Naive B cell (primary cell): ENCODE measurements around the gene CDK11B. TPM values are rescaled to one million over a fixed set of nuclear protein-coding genes. Genes with fewer than 3 reads are reported as not detected.

Experiments used
- ATAC-seq, 2 donors: fragments of 150-1000 bp; cut with Tn5 transposase; 2 replicates each; pipeline ENCODE4 v1.10.0; 2021; ENCODE audit warnings: low read depth in 2 of 2, mild to moderate bottlenecking in 2 of 2, moderate library complexity in 2 of 2
- DNase-seq: peaks from one replicate; pipeline ENCODE4 v3.0.0; 2022
- H3K27ac Mint-ChIP-seq, 6 donors: one replicate each; pipeline ENCODE4 v1.8.0; 2020 to 2022; ENCODE audit warnings: mild to moderate bottlenecking in 6 of 6, mixed read lengths in 6 of 6, moderate library complexity in 5 of 6, inconsistent platforms in 2 of 6
- H3K27me3 Mint-ChIP-seq, 3 donors: one replicate each; pipeline ENCODE4 v1.8.0; 2021 to 2022; ENCODE audit warnings: mixed read lengths in 3 of 3, mild to moderate bottlenecking in 1 of 3
- H3K36me3 Mint-ChIP-seq, 2 donors: one replicate each; pipeline ENCODE4 v1.8.0; 2020 to 2022; ENCODE audit warnings: mixed read lengths in 2 of 2, inconsistent platforms in 1 of 2, mild to moderate bottlenecking in 1 of 2
- H3K4me1 Mint-ChIP-seq, 3 donors: one replicate each; pipeline ENCODE4 v1.8.0; 2020 to 2022; ENCODE audit warnings: mixed read lengths in 3 of 3, inconsistent platforms in 1 of 3, mild to moderate bottlenecking in 1 of 3, moderate library complexity in 1 of 3
- H3K4me3 Mint-ChIP-seq, 8 donors: one replicate each; pipeline ENCODE4 v1.8.0; 2020 to 2022; ENCODE audit warnings: mild to moderate bottlenecking in 8 of 8, mixed read lengths in 8 of 8, moderate library complexity in 8 of 8, inconsistent platforms in 2 of 8
- H3K9me3 Mint-ChIP-seq, 7 donors: one replicate each; pipeline ENCODE4 v1.8.0; 2020 to 2022; ENCODE audit warnings: mixed read lengths in 7 of 7, mild to moderate bottlenecking in 5 of 7, inconsistent platforms in 2 of 7, moderate library complexity in 1 of 7
- polyA plus RNA-seq, 6 donors: library from polyadenylated mRNA; unstranded; fragments of 300-500 nt; fragmentation: Illumina TruSeq; gene quantifications; one replicate each; pipeline ENCODE4 v1.2.3, GENCODE V29; 2021; ENCODE audit warnings: low read depth in 6 of 6

The CDK11B gene
- polyA plus RNA-seq, 6 donors from 2014 or later, result 2.2 to 17.5 (median 8.4) TPM

DNA sequence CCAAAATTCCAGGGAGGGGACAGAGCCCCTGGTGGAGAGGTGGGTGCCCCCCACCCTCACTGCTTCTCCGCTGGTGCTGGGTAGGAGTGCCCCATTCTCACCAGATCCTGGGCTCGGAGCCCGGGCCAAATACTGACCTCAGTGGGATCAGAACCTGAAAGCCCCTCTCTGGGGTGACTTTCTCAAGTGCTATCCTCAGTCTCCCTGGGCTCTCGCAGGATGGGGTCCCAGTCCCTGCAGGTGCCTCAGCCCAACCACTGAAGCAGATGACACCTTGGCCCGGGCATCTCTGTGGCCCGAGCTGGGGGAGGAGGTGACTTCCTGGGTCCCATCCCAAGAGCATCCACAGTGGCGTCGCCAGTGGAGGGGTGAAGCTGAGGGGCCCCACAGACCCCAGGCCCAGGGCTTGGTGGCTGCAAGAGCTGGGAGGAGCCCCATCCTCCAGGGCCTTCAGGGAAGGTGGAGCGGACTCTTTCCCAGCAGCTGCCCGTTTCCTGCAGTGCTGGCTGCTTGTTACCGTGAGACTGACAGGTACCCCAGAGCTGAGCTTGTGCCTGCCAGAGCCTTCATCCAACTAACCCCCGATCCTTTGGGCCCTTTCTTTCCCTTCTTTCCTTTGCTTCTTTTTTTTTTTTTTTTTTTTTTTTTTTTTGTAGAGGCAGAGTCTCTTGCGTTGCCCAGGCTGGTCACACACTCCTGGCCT, 55.0 kb downstream of the CDK11B start:
- H3K4me3 Mint-ChIP-seq, result peak overlapping the region in 2 of 8 donors; percentile 32 to 36

DNA sequence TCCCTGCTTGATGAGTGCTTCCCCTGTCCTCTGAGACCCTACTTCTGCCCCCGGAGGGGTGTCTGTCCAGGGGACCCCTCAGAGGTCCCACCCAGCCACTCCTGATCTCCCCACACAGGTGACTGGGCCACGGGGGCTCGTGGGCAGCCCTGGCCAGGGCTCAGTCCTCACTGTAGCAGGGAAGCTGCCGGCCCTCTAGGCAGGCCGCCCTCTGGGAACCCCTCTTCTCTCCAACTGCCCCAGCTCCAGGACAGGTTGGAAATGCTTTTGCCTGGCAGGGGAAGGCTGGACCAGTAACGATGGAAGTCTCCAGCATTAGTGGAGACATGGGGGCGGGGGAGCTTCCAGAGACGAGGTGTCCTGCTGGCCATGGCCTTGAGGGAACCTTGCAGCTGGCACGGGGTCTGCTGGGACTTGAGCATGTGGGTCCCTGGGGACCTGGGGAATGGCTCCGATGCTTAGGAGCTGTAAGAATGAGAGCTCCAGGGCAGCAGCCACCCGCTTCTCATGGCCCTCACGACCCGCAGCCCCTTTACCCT, 55.8 kb downstream of the CDK11B start:
- Mint-ChIP-seq H3K27ac (peak overlapping the region in 2 of 6 donors; percentile 42 to 49), H3K9me3 (no peaks in the 10 kb centered on the region), H3K27me3 (peaks cover 4 to 13% (median 5%) of the 10 kb centered on the region in 3 donors), H3K4me3 (peak overlapping the region in 3 of 8 donors; percentile 8 to 67 (median 59)), H3K4me1 (peaks cover 30 to 32% (median 31%) of the 10 kb centered on the region in 3 donors), H3K36me3 (no peaks in the 10 kb centered on the region)
- no peak for ATAC-seq
- DNase-seq, result no peak

More for the DNA sequence above, 55.0 kb downstream of the CDK11B start:
- ATAC-seq (no peak), DNase-seq (no peak)
- Mint-ChIP-seq H3K36me3 (no peaks in the 10 kb centered on the region), H3K27ac (peak overlapping the region in 2 of 6 donors; percentile 88 to 91), H3K27me3 (peaks cover 3 to 9% (median 4%) of the 10 kb centered on the region in 3 donors), H3K9me3 (no peaks in the 10 kb centered on the region), H3K4me1 (peaks cover 28 to 31% (median 29%) of the 10 kb centered on the region in 3 donors)

DNA sequence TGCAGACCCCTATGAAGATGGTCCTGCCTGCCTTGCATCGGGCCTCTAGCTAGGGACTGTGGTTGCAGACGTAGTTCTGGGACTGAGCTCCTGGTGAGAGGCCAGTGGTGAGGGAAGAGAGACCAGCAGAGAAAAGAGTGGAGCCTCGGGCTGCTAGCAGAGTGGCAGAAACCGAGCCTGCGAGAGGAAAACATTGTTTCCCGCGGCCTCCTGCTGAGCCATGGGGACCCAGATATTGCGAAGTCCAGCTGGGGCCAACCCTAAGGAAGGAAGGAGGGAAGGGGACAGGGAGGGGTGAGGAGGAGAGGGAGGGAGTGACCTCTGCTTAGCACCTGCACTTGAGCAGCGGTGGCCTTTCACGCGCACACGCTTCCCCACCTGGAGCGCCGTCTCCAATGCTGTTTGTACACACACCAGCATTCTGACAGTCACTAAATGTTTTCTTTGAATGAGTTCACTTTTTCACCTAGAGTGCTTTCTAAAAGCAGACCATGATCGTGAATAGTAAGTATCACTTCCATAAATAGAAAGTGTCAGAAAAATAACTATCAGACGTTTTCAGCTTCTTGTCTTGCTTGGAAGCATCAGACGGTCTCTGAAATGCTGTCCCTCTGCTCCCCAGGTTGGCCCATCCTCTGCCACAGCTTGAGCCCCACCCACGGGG, 56.4 kb downstream of the CDK11B start:
- H3K36me3 Mint-ChIP-seq, result no peaks in the 10 kb centered on the region
- DNase-seq (no peak), ATAC-seq (peak in 1 of 2 donors; percentile 19)
- H3K9me3 Mint-ChIP-seq, result no peaks in the 10 kb centered on the region
- H3K27ac Mint-ChIP-seq, result peak overlapping the region in 4 of 6 donors; percentile 11 to 53 (median 46)
- H3K4me3 Mint-ChIP-seq, result peak overlapping the region in 6 of 8 donors; percentile 8 to 67 (median 38)
- peaks cover 25 to 28% (median 27%) of the 10 kb centered on the region in 3 donors for H3K4me1 Mint-ChIP-seq
- peaks cover 4 to 18% (median 5%) of the 10 kb centered on the region in 3 donors for H3K27me3 Mint-ChIP-seq

DNA sequence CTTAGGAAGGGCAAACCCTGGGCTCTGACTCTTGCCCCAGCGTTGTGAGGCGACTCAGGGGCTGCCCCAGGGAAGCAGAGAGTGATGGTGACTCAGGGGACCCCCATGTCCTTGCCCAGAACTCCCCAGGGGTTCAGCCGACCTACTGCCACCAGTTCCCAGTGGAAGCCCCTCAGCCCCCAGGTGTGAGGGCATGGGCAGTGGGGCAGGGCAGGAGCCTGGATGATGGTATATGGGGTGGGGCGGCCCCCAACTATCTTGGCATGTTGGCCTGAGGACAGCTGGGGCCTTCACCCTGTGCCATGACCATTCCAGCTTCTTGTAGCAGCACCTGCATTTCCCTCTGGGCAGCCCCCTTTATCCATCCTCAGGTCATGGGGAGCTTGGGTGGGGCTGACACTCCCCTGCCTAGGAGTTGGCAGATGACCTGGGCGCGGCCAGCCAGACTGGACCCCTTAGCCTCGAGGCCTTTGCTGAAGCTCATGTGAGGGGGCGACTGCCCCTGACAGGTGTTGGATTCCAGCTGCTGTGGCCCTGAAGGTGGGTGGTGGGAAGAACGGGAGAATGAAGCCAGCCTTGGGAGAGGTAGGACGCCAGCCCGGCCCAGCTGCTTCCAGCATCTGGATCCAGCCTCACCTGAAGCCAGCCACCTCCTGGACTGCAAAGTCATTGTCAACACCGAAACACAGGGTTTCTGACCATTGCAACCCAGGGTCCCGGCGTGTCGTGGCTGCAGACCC, 57.1 kb downstream of the CDK11B start:
- ATAC-seq (no peak), DNase-seq (no peak)
- peak overlapping the region in 1 of 6 donors; percentile 53 for H3K27ac Mint-ChIP-seq
- peaks cover 18 to 23% (median 21%) of the 10 kb centered on the region in 3 donors for H3K4me1 Mint-ChIP-seq
- peak overlapping the region in 6 of 8 donors; percentile 24 to 75 (median 46) for H3K4me3 Mint-ChIP-seq
- H3K27me3 Mint-ChIP-seq, result peaks cover 4 to 18% (median 5%) of the 10 kb centered on the region in 3 donors
- H3K9me3 Mint-ChIP-seq, result no peaks in the 10 kb centered on the region
- no peaks in the 10 kb centered on the region for H3K36me3 Mint-ChIP-seq

DNA sequence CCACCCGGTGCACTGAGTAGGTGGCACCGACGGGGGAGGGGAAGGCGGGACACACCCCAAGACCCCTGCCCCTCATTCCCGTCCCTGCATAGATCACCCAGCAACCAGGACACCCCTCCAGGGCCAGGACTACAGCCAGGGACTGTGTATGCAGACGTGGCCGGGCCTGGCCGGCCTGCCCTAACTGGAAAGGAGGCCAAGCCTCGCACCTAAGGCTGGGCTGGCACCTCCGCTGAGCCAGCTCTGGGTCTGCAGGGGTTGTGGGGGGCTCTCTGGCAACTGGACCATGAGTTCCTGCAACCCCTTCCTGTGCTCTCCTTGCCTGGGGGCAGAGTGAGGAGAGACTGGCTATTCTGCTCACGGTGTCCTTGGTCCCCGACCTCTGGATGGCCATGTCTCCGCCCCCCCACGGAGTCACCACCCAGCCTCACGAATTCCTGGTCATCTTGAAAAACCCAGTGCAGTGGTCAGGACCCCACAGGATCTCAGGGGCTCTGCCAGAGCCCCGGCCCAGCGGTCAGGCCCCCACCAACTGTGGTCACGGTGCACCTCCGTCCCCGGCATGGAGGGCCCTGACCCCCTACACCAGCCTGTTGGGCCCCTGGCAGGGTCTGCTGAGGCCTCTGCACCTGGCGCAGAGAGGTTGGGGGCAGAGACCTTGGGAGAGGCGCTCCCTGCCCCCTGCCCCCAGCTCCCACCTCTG, 57.8 kb downstream of the CDK11B start:
- Mint-ChIP-seq H3K4me1 (peaks cover 16 to 22% (median 19%) of the 10 kb centered on the region in 3 donors), H3K9me3 (no peaks in the 10 kb centered on the region), H3K27ac (no peak overlapping the region), H3K4me3 (peak overlapping the region in 7 of 8 donors; percentile 56 to 83 (median 73)), H3K36me3 (no peaks in the 10 kb centered on the region), H3K27me3 (peaks cover 4 to 18% (median 5%) of the 10 kb centered on the region in 3 donors)
- ATAC-seq, result no peak
- DNase-seq, result no peak

DNA sequence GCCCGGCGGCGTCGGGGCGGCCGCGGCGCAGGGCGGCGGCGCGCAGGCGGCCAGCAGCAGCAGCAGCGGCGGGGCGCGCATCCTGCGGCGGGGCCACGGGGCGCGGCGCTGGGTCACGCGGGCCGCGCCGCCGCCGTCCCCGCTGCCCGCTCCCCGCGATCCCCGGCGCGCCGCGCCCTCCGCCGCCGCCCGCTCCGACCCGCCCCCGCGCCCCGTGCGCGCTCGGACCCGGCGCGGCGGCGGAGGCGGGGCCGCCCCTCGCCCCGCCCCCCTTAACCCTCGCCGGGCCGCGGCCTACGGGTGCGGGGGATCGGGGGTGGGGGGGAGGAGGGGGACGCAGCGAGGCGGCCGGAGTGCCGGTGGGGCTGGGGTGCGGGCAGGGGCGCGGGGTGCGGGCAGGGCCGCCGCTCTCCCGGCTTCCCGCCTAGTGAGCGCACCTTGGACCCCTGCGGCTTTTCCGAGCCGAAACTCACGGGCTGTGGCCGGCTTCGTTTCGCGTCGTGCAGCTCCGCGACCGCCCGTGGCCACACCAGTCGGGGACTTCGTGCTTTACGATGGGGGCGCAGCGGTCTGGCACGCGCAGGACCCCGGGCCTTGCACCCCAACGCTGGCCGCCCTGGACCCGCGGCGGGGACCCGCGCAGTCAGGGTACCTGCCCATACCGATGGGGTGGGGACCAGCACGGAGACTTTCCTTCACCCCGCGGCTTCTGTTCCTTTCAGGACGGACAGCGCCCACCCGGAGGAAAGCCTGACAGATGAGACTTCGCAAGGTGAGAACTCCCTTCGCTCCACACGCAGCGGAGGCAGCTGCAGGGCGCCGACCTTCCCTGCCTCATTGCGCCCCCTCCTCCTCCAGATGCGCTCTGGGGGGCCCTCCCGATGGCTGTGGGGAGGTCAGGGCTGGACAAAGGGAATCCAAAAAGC, 58.6 kb downstream of the CDK11B start, which contains the start of gene FNDC10:
Gene FNDC10 (minus strand): TSS at position 201 of the 926 bp plus-strand sequence. CDS start 120 bp downstream, at position 81.
- no peaks in the 10 kb centered on the region for H3K36me3 Mint-ChIP-seq
- ATAC-seq, result no peak
- no peaks in the 10 kb centered on the region for H3K9me3 Mint-ChIP-seq
- peaks cover 16 to 22% (median 19%) of the 10 kb centered on the region in 3 donors for H3K4me1 Mint-ChIP-seq
- H3K4me3 Mint-ChIP-seq, result peak within 1 kb of the TSS; percentile 73 to 92 (median 81)
- no peak for DNase-seq
- H3K27me3 Mint-ChIP-seq, result peaks cover 4 to 18% (median 5%) of the 10 kb centered on the region in 3 donors
- H3K27ac Mint-ChIP-seq, result peak within 1 kb of the TSS in 2 of 6 donors; percentile 56 to 88

DNA sequence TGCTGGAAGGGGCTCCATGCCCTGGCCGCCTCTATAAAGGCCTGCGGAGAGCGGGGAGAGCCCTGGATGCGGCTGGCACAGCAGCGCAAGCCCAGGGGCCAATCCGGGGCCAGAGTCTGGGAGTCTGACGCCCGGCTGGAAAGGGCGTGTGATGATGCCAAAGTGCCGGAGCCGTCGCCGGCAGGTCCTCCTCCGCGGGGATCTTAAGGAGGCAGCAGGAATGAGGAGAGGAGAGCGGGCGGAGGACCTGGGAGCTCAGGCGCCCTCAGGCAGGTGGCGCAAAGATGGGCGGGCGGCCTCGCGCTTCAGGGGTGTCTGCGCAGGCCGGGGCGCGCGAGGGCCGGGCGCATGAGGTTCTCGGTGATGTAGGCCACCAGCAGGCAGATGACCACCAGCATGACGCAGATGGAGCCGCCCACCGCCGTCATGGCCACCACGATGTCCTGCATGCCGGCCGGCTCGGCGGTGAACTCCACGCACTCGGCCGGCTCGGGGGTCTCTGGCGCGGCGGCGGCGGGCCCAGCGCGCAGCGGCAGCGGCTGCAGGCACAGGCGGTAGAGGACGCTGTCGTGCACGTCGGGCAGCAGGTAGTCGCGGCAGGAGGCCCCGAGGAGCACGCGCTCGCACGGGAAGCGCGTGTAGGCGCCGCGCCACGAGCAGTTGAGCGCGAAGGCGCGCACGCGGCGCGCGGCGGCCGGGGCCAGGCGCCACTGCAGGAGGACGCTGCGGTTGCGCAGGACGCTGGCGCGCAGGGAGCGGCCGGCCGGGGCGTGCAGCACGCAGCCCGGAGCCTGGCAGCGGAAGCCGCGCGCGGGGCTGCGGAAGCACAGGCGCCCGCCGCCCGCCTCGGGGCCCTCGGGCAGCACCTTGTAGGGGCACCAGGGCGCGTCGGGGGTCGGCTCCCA, 59.5 kb downstream of the CDK11B start:
- DNase-seq (peak; percentile 37), ATAC-seq (peak; percentile 42 to 44)
- Mint-ChIP-seq H3K9me3 (no peaks in the 10 kb centered on the region), H3K4me1 (peaks cover 16 to 19% (median 16%) of the 10 kb centered on the region in 3 donors), H3K27me3 (peaks cover 4 to 18% (median 5%) of the 10 kb centered on the region in 3 donors), H3K4me3 (peak overlapping the region in 7 of 8 donors; percentile 73 to 92 (median 81)), H3K36me3 (no peaks in the 10 kb centered on the region), H3K27ac (peak overlapping the region in 3 of 6 donors; percentile 56 to 88 (median 82))

DNA sequence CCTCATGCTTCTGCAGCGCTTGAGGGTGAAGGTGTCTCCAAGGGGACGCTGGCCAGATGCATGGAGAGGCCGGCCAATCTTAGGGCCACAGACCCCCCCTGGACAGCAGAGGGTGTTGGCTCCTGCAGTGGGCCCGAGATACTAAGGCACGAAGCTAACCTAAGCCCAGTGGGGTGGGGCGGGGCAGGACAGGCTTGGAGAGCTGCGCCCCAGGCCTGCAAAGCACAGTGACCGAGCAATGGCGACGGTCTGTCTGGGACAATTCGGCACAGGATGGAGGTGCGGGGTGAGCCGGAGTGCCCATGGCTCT, 60.1 kb downstream of the CDK11B start:
- Mint-ChIP-seq H3K9me3 (no peaks in the 10 kb centered on the region), H3K27me3 (peaks cover 4 to 18% (median 5%) of the 10 kb centered on the region in 3 donors), H3K36me3 (no peaks in the 10 kb centered on the region), H3K4me3 (peak overlapping the region; percentile 12 to 92 (median 81)), H3K4me1 (peaks cover 16 to 19% (median 16%) of the 10 kb centered on the region in 3 donors), H3K27ac (peak overlapping the region in 3 of 6 donors; percentile 82 to 88 (median 83))
- DNase-seq (no peak), ATAC-seq (no peak)

DNA sequence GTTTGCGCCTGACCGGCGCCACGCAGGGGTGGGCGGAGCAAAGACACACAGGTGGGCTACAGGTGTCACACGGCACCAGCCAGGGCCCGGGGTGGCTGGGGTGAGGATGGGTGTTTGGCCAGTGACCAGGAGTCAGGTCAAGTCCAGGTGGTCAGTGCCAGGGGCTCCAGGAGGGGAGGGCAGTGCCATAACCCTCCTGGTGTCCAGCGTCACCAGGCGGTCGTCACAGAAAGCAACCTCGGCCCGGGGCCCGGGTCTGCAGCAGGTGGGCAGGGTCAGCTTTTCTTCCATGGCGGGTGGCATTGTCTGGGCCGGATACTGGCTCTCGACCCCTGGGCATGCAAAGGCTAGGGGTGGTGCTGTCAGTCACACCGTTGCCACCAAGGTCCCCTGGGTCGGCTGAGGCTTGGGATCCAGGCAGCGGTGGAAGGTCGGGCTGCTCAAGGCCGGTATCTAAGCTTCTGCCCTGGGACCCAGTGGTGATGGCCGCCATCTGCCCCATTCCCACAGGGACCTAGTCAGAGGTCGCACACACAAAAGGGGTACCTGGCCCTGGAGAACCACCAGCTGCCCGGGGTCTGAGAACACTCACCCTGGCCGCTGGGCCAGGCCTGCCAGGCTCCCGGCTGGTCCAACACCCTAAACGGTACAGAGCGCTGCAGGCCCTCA, 60.6 kb downstream of the CDK11B start:
- Mint-ChIP-seq H3K4me3 (peak overlapping the region; percentile 12 to 81 (median 76)), H3K27me3 (peaks cover 4 to 18% (median 5%) of the 10 kb centered on the region in 3 donors), H3K36me3 (no peaks in the 10 kb centered on the region), H3K27ac (peak overlapping the region in 1 of 6 donors; percentile 26), H3K9me3 (no peaks in the 10 kb centered on the region), H3K4me1 (peaks cover 16 to 19% (median 16%) of the 10 kb centered on the region in 3 donors)
- DNase-seq, result no peak
- ATAC-seq, result no peak

DNA sequence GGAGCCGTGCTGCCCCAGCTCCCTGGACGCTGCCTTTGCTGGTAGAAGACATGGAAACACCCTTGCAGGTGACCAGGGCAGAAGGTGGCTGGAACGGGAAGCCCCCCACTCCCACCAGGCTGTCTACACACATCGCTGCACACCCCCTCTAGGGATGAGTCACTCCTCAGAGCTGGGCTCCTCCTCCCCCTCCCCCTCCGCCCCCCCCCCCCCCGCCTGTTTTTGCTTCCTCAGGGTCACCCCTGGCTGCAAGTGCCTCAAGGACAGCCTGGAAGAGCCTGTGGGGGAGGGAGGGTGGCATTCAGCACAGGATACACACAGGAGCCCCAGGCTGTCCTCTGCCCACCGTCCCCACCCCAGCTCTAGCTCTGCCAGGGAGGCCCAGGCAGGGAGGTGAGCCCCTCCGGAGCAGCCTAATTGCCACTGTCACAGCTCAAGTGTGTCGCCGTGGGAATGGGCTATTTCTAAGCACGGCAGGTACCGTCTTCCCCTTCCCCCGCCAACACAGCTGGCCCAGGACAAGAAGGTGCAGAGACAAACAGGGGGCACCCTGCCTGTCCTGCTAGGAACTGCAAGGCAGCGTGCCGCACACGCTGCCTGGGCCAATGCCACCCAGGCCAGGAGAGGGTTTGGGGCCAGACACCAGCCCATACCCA, 61.4 kb downstream of the CDK11B start:
- peaks cover under 1 to 18% (median 5%) of the 10 kb centered on the region in 3 donors for H3K27me3 Mint-ChIP-seq
- no peak for DNase-seq
- H3K9me3 Mint-ChIP-seq, result no peaks in the 10 kb centered on the region
- peak overlapping the region; percentile 15 to 80 (median 50) for H3K4me3 Mint-ChIP-seq
- peak overlapping the region in 1 of 6 donors; percentile 26 for H3K27ac Mint-ChIP-seq
- H3K36me3 Mint-ChIP-seq, result no peaks in the 10 kb centered on the region
- H3K4me1 Mint-ChIP-seq, result peaks cover 9 to 13% (median 11%) of the 10 kb centered on the region in 3 donors
- peak; percentile 53 to 62 for ATAC-seq
